ENCODE measurements around the gene SFXN5.
"Not testable (repeated sequence)": the region's sequence is repeated elsewhere in the genome, so short reads cannot be mapped to it uniquely, and the experiment has no call there.

Gene SFXN5, protein sequence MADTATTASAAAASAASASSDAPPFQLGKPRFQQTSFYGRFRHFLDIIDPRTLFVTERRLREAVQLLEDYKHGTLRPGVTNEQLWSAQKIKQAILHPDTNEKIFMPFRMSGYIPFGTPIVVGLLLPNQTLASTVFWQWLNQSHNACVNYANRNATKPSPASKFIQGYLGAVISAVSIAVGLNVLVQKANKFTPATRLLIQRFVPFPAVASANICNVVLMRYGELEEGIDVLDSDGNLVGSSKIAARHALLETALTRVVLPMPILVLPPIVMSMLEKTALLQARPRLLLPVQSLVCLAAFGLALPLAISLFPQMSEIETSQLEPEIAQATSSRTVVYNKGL

GRCh38 chr2:73071360-73072128 lies at the start of gene SFXN5:
Gene SFXN5, minus strand, starts transcription at chr2:73071712. Its CDS starts 7 bp downstream, at chr2:73071705.
- peak within 1 kb of the TSS; percentile 79 for H3K9ac ChIP-seq (ENCODE audit: low read length)
- peak within 1 kb of the TSS; percentile 94 for H3K27ac ChIP-seq (ENCODE audit: low read depth, low read length)
- H3K27me3 ChIP-seq (ENCODE audit: control insufficient read depth, insufficient read depth, low read length): no peaks in the 10 kb centered on the region
- peaks cover 8% of the 10 kb centered on the region for H3K4me1 ChIP-seq (ENCODE audit: control insufficient read depth, insufficient read depth, low read length)
- H3K4me3 ChIP-seq (ENCODE audit: low read length): peak within 1 kb of the TSS; percentile 93
- no peaks in the 10 kb centered on the region for H3K36me3 ChIP-seq (ENCODE audit: control insufficient read depth, insufficient read depth, low read length)

DNA sequence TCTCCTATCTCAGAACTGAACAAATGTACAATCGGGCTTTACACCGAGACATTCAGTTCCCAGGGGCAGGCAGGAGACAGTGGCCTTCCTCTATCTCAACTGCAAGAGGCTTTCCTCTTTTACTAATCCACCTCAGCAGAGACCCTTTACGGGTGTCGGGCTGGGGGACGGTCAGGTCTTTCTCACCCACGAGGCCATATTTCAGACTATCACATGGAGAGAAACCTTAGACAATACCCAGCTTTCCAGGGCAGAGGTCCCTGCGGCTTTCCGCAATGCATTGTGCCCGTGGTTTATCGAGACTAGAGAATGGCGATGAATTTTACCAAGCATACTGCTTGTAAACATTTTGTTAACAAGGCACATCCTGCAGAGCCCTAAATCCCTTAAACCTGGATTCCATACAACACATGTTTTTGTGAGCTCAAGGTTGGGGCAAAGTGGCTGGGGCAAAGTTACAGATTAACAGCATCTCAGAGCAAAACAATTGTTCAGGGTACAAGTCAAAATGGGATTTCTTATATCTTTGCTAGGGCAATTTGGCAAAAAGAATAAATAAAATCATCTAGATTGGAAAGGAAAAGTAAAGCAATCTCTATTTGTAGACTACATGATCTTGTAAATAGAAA lies 48.2 kb upstream of the SFXN5 start:
- not testable (repeated sequence) for H3K27ac ChIP-seq (ENCODE audit: low read depth, low read length); H3K4me1 ChIP-seq (ENCODE audit: control insufficient read depth, insufficient read depth, low read length); H3K9ac ChIP-seq (ENCODE audit: low read length); H3K36me3 ChIP-seq (ENCODE audit: control insufficient read depth, insufficient read depth, low read length); H3K27me3 ChIP-seq (ENCODE audit: control insufficient read depth, insufficient read depth, low read length); H3K4me3 ChIP-seq (ENCODE audit: low read length)

- no peak overlapping the region for H3K4me3 ChIP-seq (ENCODE audit: low read length)
- H3K27me3 ChIP-seq (ENCODE audit: control insufficient read depth, insufficient read depth, low read length): no peaks in the 10 kb centered on the region
- no peaks in the 10 kb centered on the region for H3K4me1 ChIP-seq (ENCODE audit: control insufficient read depth, insufficient read depth, low read length)
- no peak overlapping the region for H3K27ac ChIP-seq (ENCODE audit: low read depth, low read length)
- no peaks in the 10 kb centered on the region for H3K36me3 ChIP-seq (ENCODE audit: control insufficient read depth, insufficient read depth, low read length)
- no peak overlapping the region for H3K9ac ChIP-seq (ENCODE audit: low read length)
Measured at GRCh38 chr2:73117441-73117840, 45.9 kb upstream of the SFXN5 start.

GRCh38 chr2:73116182-73116960 lies 44.9 kb upstream of the SFXN5 start:
- Histone ChIP-seq H3K4me3 (ENCODE audit: low read length) (no peak overlapping the region), H3K36me3 (ENCODE audit: control insufficient read depth, insufficient read depth, low read length) (no peaks in the 10 kb centered on the region), H3K9ac (ENCODE audit: low read length) (no peak overlapping the region), H3K27me3 (ENCODE audit: control insufficient read depth, insufficient read depth, low read length) (no peaks in the 10 kb centered on the region), H3K27ac (ENCODE audit: low read depth, low read length) (no peak overlapping the region), H3K4me1 (ENCODE audit: control insufficient read depth, insufficient read depth, low read length) (peaks cover 2% of the 10 kb centered on the region)

DNA sequence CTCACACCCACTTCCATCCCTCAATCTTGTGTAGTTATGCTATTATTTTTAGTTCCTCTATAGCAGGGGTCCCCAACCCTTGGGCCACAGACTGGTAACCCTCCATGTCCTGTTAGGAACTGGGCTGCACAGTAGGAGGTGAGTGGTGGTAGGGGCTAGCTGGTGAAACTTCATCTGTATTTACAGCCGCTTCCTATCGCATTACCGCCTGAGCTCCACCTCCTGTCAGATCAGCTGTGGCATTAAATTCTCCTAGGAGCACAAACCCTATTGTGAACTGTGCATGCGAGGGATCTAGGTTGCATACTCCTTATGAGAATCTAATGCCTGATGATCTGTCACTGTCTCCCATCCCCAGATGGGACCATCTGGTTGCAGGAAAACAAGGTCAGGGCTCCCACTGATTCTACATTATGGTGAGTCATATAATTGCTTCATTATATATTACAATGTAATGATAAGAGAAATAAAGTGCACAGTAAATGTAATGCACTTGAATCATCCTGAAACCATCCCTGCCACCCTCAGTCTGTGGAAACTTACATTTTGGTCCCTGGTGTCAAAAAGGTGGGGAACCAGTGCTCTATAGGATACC lies 42.9 kb upstream of the SFXN5 start:
- H3K4me3 ChIP-seq (ENCODE audit: low read length): no peak overlapping the region
- peaks cover 12% of the 10 kb centered on the region for H3K4me1 ChIP-seq (ENCODE audit: control insufficient read depth, insufficient read depth, low read length)
- H3K9ac ChIP-seq (ENCODE audit: low read length): no peak overlapping the region
- no peak overlapping the region for H3K27ac ChIP-seq (ENCODE audit: low read depth, low read length)
- no peaks in the 10 kb centered on the region for H3K36me3 ChIP-seq (ENCODE audit: control insufficient read depth, insufficient read depth, low read length)
- H3K27me3 ChIP-seq (ENCODE audit: control insufficient read depth, insufficient read depth, low read length): no peaks in the 10 kb centered on the region

GRCh38 chr2:73112913-73113854 lies 41.7 kb upstream of the SFXN5 start, which contains the start of gene RAB11FIP5:
Gene RAB11FIP5, minus strand, starts transcription at chr2:73112948. Its CDS starts 171 bp downstream, at chr2:73112777.
- Histone ChIP-seq H3K4me3 (ENCODE audit: low read length) (peak within 1 kb of the TSS; percentile 62), H3K36me3 (ENCODE audit: control insufficient read depth, insufficient read depth, low read length) (no peaks in the 10 kb centered on the region), H3K4me1 (ENCODE audit: control insufficient read depth, insufficient read depth, low read length) (peaks cover 12% of the 10 kb centered on the region), H3K9ac (ENCODE audit: low read length) (peak within 1 kb of the TSS; percentile 46), H3K27me3 (ENCODE audit: control insufficient read depth, insufficient read depth, low read length) (no peaks in the 10 kb centered on the region), H3K27ac (ENCODE audit: low read depth, low read length) (peak within 1 kb of the TSS; percentile 89)

GRCh38 chr2:73112026-73112912 lies 40.8 kb upstream of the SFXN5 start:
- Histone ChIP-seq H3K9ac (ENCODE audit: low read length) (peak overlapping the region; percentile 46), H3K27me3 (ENCODE audit: control insufficient read depth, insufficient read depth, low read length) (no peaks in the 10 kb centered on the region), H3K27ac (ENCODE audit: low read depth, low read length) (peak overlapping the region; percentile 81), H3K4me1 (ENCODE audit: control insufficient read depth, insufficient read depth, low read length) (peaks cover 12% of the 10 kb centered on the region), H3K4me3 (ENCODE audit: low read length) (peak overlapping the region; percentile 62), H3K36me3 (ENCODE audit: control insufficient read depth, insufficient read depth, low read length) (no peaks in the 10 kb centered on the region)

DNA sequence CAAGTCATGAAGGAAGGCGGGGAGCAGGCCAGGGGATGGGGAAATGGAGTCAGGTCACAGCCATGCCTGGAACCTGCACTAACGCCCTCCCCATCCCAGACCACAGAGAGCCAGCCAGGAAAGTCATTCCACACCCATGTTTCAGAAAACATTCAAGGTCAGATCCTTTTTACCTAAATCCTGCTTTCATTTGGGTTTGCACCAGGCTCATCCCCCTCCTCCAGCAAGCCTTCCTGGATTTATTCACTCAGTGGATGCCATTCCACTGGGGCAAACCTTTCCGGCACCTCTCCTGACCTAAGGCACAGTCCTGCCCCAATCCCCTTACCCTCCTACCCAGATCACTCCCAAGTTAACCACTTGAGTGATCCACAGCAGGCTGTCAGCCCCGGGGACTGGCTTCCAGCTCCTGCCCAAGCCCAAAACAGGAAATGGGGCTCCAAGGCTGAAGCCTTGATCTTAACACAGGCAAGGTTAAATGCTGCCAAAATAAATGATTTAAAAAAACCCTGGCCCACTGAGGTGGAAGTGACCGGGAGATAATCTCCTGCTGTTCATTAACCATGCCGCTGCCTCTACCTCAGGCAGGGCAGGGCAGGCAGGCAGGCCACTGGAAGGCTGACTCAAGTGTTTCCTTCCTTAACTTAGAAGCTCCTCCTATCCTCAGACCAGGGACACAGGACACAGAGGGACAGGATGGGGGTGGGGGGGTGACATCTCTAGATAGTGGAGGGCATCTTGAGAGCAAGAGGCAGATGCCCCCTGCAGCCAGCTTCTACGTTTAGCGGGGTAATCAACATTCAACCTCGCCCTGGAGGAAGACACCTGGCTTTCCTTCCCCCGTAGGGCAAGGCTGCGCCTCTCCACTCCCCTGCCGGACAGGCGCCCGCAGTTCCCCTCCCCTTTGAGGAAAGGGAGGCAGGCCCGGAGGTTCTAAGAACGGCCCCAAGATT lies 39.8 kb upstream of the SFXN5 start:
- Histone ChIP-seq H3K36me3 (ENCODE audit: control insufficient read depth, insufficient read depth, low read length) (no peaks in the 10 kb centered on the region), H3K4me3 (ENCODE audit: low read length) (peak overlapping the region; percentile 62), H3K27ac (ENCODE audit: low read depth, low read length) (peak overlapping the region; percentile 81), H3K4me1 (ENCODE audit: control insufficient read depth, insufficient read depth, low read length) (peaks cover 12% of the 10 kb centered on the region), H3K27me3 (ENCODE audit: control insufficient read depth, insufficient read depth, low read length) (no peaks in the 10 kb centered on the region), H3K9ac (ENCODE audit: low read length) (peak overlapping the region; percentile 46)

DNA sequence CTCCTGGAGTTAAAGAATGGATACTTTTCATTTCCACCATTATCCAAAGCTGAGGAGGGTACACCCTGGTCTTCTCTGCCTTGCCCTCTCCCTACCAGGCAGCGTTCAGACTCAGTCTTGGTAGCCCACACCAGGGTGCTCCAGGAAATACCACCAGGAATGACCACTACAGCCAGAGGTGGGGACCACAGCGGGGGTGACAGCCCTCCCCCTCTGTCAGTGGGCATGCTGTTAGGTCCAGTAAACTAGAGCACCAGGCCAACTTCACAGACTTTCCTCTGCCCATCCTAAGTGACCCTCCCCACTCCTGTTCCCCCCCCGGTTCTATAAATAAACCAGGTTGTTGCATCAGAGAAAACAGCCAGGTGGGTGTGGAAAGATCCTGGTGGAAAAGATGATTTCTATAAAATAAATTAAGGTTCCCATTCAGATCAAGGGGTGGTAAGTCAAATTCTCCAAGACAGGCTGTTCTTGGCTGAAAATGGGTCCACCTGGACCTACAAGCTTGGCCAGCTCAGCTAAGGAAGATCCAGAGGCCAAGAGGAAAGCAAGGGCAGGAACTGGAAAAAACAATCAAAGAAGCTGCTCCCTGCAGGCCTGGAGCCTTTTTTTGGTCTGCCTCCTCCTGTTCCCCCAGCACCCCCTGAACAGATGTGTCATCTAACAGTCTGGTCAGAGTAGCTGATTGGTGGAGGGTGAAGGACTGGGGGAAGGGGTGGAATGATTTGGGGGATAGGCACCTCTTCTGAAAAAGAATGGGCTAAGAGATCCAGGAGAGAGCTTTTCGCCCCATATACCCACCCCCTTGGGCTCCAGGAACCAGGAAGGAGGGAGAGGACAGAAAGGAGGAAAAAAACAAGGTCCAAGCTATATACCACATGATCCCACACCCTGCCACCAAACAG lies 38.9 kb upstream of the SFXN5 start:
- Histone ChIP-seq H3K9ac (ENCODE audit: low read length) (no peak overlapping the region), H3K27me3 (ENCODE audit: control insufficient read depth, insufficient read depth, low read length) (no peaks in the 10 kb centered on the region), H3K27ac (ENCODE audit: low read depth, low read length) (no peak overlapping the region), H3K4me1 (ENCODE audit: control insufficient read depth, insufficient read depth, low read length) (peaks cover 12% of the 10 kb centered on the region), H3K36me3 (ENCODE audit: control insufficient read depth, insufficient read depth, low read length) (no peaks in the 10 kb centered on the region), H3K4me3 (ENCODE audit: low read length) (peak overlapping the region; percentile 62)
